ENCODE data around the gene CELF4.
A peak's percentile ranks its signal among the peaks of the same experiment; 100 is the strongest.

Gene CELF4

DNA sequence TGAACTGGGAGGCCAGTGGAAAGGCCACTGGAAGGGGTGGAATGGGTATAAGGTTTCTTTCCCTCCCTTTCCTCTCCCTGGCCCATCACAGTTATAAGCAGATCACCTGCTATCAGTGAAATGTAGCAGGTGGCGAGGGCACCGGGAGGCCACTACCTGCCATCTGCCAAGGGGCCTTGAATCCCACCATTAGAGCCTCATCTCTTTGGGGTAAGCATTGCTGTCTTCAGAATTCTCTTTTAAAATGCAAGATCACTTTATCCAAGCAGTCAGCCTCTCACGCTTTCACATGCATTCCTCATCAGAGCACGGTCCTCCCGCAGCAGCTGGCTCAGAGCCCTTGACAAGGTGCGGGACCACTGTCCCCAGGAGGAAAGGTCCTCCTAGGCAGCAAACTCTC is 268.5 kb downstream of the CELF4 start:
- no peak overlapping the region for H3K4me3 ChIP-seq (ENCODE audit: low read depth, low read length)
- no peak for DNase-seq (ENCODE audit: low read depth)
- TF ChIP-seq, protein P1, sequence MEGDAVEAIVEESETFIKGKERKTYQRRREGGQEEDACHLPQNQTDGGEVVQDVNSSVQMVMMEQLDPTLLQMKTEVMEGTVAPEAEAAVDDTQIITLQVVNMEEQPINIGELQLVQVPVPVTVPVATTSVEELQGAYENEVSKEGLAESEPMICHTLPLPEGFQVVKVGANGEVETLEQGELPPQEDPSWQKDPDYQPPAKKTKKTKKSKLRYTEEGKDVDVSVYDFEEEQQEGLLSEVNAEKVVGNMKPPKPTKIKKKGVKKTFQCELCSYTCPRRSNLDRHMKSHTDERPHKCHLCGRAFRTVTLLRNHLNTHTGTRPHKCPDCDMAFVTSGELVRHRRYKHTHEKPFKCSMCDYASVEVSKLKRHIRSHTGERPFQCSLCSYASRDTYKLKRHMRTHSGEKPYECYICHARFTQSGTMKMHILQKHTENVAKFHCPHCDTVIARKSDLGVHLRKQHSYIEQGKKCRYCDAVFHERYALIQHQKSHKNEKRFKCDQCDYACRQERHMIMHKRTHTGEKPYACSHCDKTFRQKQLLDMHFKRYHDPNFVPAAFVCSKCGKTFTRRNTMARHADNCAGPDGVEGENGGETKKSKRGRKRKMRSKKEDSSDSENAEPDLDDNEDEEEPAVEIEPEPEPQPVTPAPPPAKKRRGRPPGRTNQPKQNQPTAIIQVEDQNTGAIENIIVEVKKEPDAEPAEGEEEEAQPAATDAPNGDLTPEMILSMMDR (IDR thresholded peaks at IDR 0.05; ENCODE audit: low read depth, low read length, missing control alignments): no peak

DNA sequence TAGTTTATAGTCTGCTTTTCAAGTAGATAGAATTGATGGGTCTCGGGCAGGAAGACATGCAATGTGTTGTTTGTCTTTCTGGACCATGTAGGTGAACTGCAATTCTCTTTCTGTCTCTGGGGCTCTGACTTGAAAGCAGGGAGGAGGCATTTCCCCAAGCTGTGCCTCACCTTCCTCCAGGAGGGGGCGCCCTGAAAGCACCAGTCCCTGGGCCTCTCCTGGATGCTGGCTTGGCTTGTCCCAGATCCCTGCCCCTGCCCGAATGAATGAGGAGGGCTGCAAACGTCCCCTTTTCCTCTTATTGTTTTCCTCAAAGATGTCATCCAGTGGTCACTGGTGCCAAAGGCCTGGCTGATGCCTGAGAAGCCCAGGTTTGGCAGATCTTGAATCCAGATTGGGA is 270.6 kb downstream of the CELF4 start:
- TF ChIP-seq, protein P1 (IDR thresholded peaks at IDR 0.05; ENCODE audit: low read depth, low read length, missing control alignments): peak; percentile 56
- no peak overlapping the region for H3K4me3 ChIP-seq (ENCODE audit: low read depth, low read length)
- no peak for DNase-seq (ENCODE audit: low read depth)

DNA sequence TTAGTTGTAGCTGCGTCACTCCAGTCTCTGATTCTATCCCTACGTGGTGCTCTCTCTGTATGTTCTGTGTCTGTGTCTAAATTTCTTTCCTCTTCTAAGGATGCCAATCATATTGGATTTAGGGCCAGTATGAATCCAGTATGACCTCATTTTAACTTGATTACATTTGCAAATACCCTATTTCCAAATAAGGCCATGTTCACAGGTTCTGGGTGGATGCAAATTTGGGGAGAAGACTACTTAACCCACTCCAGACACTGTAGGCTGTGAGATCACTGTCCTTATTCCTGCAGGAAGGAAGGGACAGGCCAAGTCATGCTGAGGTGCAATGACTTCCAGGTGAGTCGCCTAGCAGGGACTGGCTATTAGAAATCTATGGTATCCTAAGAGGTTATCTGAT is 272.2 kb downstream of the CELF4 start:
- TF ChIP-seq, protein P1 (IDR thresholded peaks at IDR 0.05; ENCODE audit: low read depth, low read length, missing control alignments): no peak
- DNase-seq (ENCODE audit: low read depth): no peak
- H3K4me3 ChIP-seq (ENCODE audit: low read depth, low read length): no peak overlapping the region

DNA sequence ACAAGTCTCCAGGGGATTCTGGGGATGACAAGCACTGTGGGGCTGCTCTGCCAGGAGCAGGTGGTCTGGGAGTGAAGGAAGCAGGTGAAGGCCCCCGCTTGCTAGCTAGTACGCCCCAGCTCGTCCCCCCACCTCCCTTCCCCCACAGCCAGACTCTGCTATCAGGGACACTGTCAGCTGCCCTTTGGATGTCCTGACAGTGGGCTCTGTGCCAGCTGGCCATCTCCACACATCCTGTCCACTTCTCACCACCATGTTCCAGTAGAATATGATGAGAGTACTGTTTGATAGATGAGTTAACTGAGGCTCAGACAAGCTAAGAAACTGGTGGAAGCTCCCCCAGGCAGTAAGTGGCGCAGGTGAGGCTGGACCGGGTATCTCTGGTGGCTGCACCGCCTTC is 276.2 kb downstream of the CELF4 start:
- DNase-seq (ENCODE audit: low read depth): no peak
- TF ChIP-seq, protein P1 (IDR thresholded peaks at IDR 0.05; ENCODE audit: low read depth, low read length, missing control alignments): no peak

DNA sequence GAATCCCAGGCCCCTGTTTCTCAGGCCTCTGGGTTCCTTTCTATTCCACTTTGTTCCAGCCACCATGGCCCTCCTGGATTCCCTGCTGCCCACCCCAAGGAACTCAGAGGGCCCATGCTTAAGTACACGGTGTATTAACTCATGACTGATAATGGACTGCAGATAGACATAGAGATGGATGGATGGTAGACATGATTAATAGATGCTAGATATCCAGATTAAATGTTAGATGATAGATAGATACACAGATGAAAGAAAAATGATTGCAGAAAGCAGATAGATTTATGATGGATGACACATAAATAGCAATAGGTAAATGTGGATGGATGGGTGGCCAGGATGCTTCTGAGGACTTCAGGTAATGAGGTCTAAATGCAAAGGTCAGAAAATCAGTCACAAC is 278.0 kb downstream of the CELF4 start:
- TF ChIP-seq, protein P1 (IDR thresholded peaks at IDR 0.05; ENCODE audit: low read depth, low read length, missing control alignments): no peak
- no peak for DNase-seq (ENCODE audit: low read depth)
- no peak overlapping the region for H3K4me3 ChIP-seq (ENCODE audit: low read depth, low read length)

More for the DNA sequence above, 276.2 kb downstream of the CELF4 start:
- H3K4me3 ChIP-seq (ENCODE audit: low read depth, low read length): no peak overlapping the region

DNA sequence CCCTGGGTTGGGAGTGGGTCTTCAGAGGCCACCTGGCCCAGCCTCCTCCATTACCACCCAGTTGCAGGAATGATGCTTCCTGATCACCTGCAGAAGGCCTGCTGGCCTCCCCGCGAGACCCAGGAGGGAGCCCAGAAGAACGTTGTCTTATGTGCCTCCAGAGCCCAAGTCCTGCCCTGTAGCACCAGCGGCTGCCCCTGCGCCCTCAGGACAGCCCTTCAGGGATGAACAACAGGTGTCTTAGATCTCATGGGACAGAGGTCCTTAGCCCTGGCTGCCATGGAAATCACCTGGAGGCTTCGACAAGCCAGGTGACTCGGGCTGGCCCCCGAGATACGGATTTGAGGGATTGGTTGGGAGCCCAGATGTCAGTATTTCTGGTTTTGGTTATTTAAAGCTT is 278.8 kb downstream of the CELF4 start:
- no peak for DNase-seq (ENCODE audit: low read depth)
- no peak overlapping the region for H3K4me3 ChIP-seq (ENCODE audit: low read depth, low read length)
- TF ChIP-seq, protein P1 (IDR thresholded peaks at IDR 0.05; ENCODE audit: low read depth, low read length, missing control alignments): no peak

DNA sequence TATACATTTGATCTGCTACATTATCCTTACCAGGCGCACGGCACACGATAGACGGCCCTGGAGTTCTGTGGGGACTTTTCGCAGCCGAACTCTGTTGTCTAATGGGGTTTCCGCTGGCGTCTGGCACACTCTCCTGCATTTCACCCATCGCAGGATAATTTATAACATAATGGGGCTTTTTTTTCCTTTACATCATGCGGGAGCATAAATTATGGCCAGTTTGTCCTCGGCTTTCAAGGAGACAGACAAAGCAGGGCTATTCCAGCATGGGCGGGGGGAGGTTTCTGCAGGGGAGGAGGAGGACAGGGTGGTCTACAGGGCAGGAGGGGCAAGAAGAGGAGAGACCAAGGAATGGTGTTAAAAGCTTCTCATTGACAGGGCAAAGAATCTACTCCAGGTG is 279.8 kb downstream of the CELF4 start:
- TF ChIP-seq, protein P1 (IDR thresholded peaks at IDR 0.05; ENCODE audit: low read depth, low read length, missing control alignments): no peak
- no peak for DNase-seq (ENCODE audit: low read depth)

More for the DNA sequence above, 279.8 kb downstream of the CELF4 start:
- H3K4me3 ChIP-seq (ENCODE audit: low read depth, low read length): no peak overlapping the region

All from GM12864 (cell line).